Natural killer cell (primary cell): ENCODE measurements around the gene NLRC4. TPM values are rescaled to one million over a fixed set of nuclear protein-coding genes. Genes with fewer than 3 reads are reported as not detected.
"Not testable (repeated sequence)": the region's sequence is repeated elsewhere in the genome, so short reads cannot be mapped to it uniquely, and the experiment has no call there.

Experiments
- ATAC-seq, 3 donors: fragments of 150-1000 bp in 2 of 3; fragments of 200-7000 bp in 1 of 3; cut with Tn5 transposase; 1 replicate in 1 of 3; 2 replicates in 2 of 3; pipeline ENCODE4 v1.10.0; 2021; ENCODE audit warnings: mild to moderate bottlenecking in 2 of 3, moderate library complexity in 2 of 3
- DNase-seq, 2 donors: peaks; one replicate each; pipeline versions ENCODE4 v3.0.0 to v3.0.0-alpha.2; 2013 to 2021; ENCODE audit warnings: mixed read lengths in 1 of 2
- H3K27ac ChIP-seq: one replicate; pipeline ENCODE4 v1.5.1; 2013; ENCODE audit warnings: mild to moderate bottlenecking, low read length
- H3K27me3 ChIP-seq: one replicate; pipeline ENCODE4 v1.6.1; 2013; ENCODE audit warnings: low read length; ENCODE audit not compliant: control insufficient read depth, insufficient read depth
- H3K36me3 ChIP-seq: one replicate; pipeline ENCODE4 v1.6.1; 2013; ENCODE audit warnings: low read length; ENCODE audit not compliant: control insufficient read depth, insufficient read depth
- H3K4me1 ChIP-seq: one replicate; pipeline ENCODE4 v1.6.1; 2013; ENCODE audit warnings: low read length; ENCODE audit not compliant: control insufficient read depth, insufficient read depth
- H3K4me3 ChIP-seq: one replicate; pipeline ENCODE4 v1.5.1; 2013; ENCODE audit warnings: low read length
- H3K9me3 ChIP-seq: one replicate; pipeline ENCODE4 v1.6.1; 2013; ENCODE audit warnings: low read length; ENCODE audit not compliant: control insufficient read depth, insufficient read depth
- H3K27ac Mint-ChIP-seq, 2 donors: one replicate each; pipeline ENCODE4 v1.8.0; 2022; ENCODE audit warnings: mild to moderate bottlenecking in 2 of 2, mixed read lengths in 2 of 2, moderate library complexity in 1 of 2
- H3K27me3 Mint-ChIP-seq, 2 donors: one replicate each; pipeline ENCODE4 v1.8.0; 2022; ENCODE audit warnings: low read depth in 2 of 2, mixed read lengths in 2 of 2
- H3K36me3 Mint-ChIP-seq: one replicate; pipeline ENCODE4 v1.8.0; 2022; ENCODE audit warnings: mixed read lengths
- H3K4me1 Mint-ChIP-seq, 2 donors: one replicate each; pipeline ENCODE4 v1.8.0; 2022; ENCODE audit warnings: mixed read lengths in 2 of 2
- H3K4me3 Mint-ChIP-seq: one replicate; pipeline ENCODE4 v1.8.0; 2022; ENCODE audit warnings: mild to moderate bottlenecking, moderate library complexity, mixed read lengths
- H3K9me3 Mint-ChIP-seq, 2 donors: one replicate each; pipeline ENCODE4 v1.8.0; 2022; ENCODE audit warnings: mixed read lengths in 2 of 2
- WGBS: methylation state at CpG from one replicate; pipeline ENCODE4 v1.1.7; 2013; ENCODE audit warnings: missing lambda C conversion rate; ENCODE audit not compliant: insufficient coverage; 5-methylcytosine and 5-hydroxymethylcytosine counted together
- intact Hi-C: fragments of 100-400 bp; cut with micrococcal nuclease; formaldehyde crosslinking; loops from one replicate; pipeline ENCODE4 v1.14.2; 2022
- total RNA-seq, 4 donors: library from RNA; stranded (reverse); fragments of 120-200 nt in 1 of 4; gene quantifications; one replicate each; pipeline versions ENCODE4 v1.2.3 to v1.2.4, GENCODE V29; 2013 to 2022
- TF ChIP-seq, protein P1 (sequence below): fragments of 200-600 bp; IDR thresholded peaks from one replicate; pipeline ENCODE4 v1.8.0; 2022; ENCODE audit warnings: antibody characterized with exemption

The NLRC4 gene, protein sequence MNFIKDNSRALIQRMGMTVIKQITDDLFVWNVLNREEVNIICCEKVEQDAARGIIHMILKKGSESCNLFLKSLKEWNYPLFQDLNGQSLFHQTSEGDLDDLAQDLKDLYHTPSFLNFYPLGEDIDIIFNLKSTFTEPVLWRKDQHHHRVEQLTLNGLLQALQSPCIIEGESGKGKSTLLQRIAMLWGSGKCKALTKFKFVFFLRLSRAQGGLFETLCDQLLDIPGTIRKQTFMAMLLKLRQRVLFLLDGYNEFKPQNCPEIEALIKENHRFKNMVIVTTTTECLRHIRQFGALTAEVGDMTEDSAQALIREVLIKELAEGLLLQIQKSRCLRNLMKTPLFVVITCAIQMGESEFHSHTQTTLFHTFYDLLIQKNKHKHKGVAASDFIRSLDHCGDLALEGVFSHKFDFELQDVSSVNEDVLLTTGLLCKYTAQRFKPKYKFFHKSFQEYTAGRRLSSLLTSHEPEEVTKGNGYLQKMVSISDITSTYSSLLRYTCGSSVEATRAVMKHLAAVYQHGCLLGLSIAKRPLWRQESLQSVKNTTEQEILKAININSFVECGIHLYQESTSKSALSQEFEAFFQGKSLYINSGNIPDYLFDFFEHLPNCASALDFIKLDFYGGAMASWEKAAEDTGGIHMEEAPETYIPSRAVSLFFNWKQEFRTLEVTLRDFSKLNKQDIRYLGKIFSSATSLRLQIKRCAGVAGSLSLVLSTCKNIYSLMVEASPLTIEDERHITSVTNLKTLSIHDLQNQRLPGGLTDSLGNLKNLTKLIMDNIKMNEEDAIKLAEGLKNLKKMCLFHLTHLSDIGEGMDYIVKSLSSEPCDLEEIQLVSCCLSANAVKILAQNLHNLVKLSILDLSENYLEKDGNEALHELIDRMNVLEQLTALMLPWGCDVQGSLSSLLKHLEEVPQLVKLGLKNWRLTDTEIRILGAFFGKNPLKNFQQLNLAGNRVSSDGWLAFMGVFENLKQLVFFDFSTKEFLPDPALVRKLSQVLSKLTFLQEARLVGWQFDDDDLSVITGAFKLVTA
- under 1 TPM; 0.30 to 0.54 (median 0.36) TPM for total RNA-seq
- total RNA-seq (2013) = 3.0 TPM

DNA sequence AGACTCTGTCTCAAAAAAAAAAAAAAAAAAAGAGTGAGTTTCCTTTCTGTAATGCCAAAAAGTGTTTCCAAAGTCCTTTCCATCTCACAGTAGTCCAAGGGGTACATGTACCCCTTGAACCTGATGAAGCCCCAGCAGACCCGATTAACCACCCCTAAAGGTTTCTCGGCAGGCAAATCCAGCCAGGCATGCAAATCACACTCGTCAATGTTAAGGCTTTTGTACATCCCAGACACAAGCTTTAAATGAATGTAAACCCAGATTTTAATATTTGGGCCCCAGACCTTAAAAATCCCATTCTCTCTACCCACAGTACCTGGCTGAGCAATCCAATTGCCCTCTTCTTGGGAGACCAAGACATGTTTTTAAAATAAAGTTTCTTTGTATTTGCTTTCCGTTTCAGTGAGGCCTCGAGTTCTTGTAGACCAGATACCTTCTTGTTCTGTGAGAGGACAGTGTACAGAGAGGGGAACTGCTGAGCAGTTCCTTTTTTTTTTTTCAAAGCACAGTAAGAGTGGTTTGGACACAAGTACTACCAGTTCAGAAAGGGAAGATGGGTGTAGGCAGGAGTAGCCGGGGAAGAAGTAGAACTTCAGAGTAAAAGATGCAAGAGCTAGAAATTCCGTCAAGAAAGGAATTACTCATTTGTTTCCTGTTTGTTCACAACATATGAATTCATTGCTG, at the start of gene NLRC4:
TSS of gene NLRC4 (minus strand) at position 465 of the 684 bp plus-strand sequence. CDS start 8,111 bp downstream, outside the sequence.
- Histone ChIP-seq H3K4me1 (no peaks in the 10 kb centered on the region), H3K36me3 (no peaks in the 10 kb centered on the region), H3K9me3 (no peaks in the 10 kb centered on the region), H3K27me3 (no peaks in the 10 kb centered on the region), H3K4me3 (peak within 1 kb of the TSS; percentile 8), H3K27ac (peak within 1 kb of the TSS; percentile 2)
- intact Hi-C loops = no loop called here
- H3K4me3 Mint-ChIP-seq = no peak within 1 kb of the TSS
- H3K4me1 Mint-ChIP-seq = no peaks in the 10 kb centered on the region
- DNase-seq (peak in 1 of 2 donors; percentile 7), ATAC-seq (peak; percentile 29 to 82 (median 45))
- 38% methylated on average over 7 of the region's 7 CpGs for WGBS
- H3K36me3 Mint-ChIP-seq = no peaks in the 10 kb centered on the region
- TF ChIP-seq, protein P1, sequence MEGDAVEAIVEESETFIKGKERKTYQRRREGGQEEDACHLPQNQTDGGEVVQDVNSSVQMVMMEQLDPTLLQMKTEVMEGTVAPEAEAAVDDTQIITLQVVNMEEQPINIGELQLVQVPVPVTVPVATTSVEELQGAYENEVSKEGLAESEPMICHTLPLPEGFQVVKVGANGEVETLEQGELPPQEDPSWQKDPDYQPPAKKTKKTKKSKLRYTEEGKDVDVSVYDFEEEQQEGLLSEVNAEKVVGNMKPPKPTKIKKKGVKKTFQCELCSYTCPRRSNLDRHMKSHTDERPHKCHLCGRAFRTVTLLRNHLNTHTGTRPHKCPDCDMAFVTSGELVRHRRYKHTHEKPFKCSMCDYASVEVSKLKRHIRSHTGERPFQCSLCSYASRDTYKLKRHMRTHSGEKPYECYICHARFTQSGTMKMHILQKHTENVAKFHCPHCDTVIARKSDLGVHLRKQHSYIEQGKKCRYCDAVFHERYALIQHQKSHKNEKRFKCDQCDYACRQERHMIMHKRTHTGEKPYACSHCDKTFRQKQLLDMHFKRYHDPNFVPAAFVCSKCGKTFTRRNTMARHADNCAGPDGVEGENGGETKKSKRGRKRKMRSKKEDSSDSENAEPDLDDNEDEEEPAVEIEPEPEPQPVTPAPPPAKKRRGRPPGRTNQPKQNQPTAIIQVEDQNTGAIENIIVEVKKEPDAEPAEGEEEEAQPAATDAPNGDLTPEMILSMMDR = no peak
- H3K9me3 Mint-ChIP-seq = no peaks in the 10 kb centered on the region
- H3K27me3 Mint-ChIP-seq = peaks cover 0 to 4% of the 10 kb centered on the region in 2 donors
- H3K27ac Mint-ChIP-seq = no peak within 1 kb of the TSS

DNA sequence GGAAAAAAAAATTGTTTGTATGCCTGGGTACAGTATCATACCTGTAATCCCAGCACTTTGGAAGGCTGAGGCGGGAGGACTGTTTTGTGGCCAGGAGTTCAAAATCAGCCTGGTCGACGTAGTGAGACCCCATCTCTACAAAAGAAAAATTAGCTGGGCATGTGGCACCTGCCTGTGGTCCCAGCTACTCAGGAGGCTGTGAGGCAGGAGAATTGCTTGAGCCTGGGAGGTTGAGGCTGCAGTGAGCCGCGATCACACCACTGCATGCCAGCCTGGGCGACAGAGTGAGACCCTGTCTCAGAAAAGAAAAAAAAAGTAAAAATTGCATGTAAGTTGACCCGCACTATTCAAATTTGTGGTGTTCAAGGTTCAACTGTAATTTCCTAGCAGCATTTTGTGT, 45.9 kb upstream of the NLRC4 start:
- Mint-ChIP-seq H3K9me3 (no peaks in the 10 kb centered on the region), H3K4me3 (no peak overlapping the region), H3K4me1 (no peaks in the 10 kb centered on the region), H3K36me3 (no peaks in the 10 kb centered on the region), H3K27me3 (no peaks in the 10 kb centered on the region), H3K27ac (no peak overlapping the region)
- Histone ChIP-seq H3K9me3 (no peaks in the 10 kb centered on the region), H3K36me3 (peaks cover 14% of the 10 kb centered on the region), H3K27ac (no peak overlapping the region), H3K27me3 (no peaks in the 10 kb centered on the region), H3K4me1 (no peaks in the 10 kb centered on the region), H3K4me3 (no peak overlapping the region)
- intact Hi-C loops = no loop called here
- DNase-seq (no peak), ATAC-seq (no peak)
- TF ChIP-seq, protein P1 = no peak
- 97% methylated on average over 7 of the region's 7 CpGs for WGBS

DNA sequence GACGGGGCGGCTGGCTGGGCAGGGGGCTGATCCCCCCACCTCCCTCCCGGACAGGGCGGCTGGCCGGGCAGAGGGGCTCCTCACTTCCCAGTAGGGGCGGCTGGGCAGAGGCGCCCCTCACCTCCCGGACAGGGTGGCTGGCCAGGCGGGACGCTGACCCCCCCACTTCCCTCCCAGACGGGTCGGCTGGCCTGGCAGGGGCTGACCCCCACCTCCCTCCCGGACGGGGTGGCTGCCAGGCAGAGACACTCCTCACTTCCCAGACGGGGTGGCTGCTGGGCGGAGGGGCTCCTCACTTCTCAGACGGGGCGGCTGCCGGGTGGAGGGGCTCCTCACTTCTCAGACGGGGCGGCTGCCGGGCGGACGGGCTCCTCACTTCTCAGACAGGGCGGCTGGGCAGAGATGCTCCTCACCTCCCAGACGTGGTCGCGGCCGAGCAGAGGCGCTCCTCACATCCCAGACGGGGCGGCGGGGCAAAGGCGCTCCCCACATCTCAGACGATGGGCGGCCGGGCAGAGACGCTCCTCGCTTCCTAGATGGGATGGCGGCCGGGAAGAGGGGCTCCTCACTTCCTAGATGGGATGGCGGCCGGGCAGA, 29.4 kb upstream of the NLRC4 start:
- H3K27ac Mint-ChIP-seq, H3K27me3 Mint-ChIP-seq, H3K9me3 Mint-ChIP-seq, intact Hi-C loops, H3K4me3 Mint-ChIP-seq, ATAC-seq, H3K4me3 ChIP-seq, H3K36me3 Mint-ChIP-seq, H3K4me1 Mint-ChIP-seq, H3K9me3 ChIP-seq, DNase-seq, H3K27ac ChIP-seq, H3K27me3 ChIP-seq, H3K4me1 ChIP-seq: not testable (repeated sequence)
- 98% methylated on average over 28 of the region's 43 CpGs for WGBS
- H3K36me3 ChIP-seq = peaks cover 26% of the 10 kb centered on the region

DNA sequence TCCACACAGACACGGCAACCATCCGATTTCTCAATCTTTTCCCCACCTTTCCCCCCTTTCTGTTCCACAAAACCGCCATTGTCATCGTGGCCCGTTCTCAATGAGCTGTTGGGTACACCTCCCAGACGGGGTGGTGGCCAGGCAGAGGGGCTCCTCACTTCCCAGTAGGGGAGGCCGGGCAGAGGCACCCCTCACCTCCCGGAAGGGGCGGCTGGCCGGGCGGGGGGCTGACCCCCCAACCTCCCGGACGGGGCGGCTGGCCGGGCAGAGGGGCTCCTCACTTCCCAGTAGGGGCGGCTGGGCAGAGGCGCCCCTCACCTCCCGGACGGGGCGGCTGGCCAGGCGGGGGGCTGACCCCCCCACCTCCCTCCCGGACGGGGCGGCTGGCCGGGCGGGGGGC, 28.8 kb upstream of the NLRC4 start:
- H3K4me1 Mint-ChIP-seq, H3K4me3 ChIP-seq, H3K27ac ChIP-seq, H3K4me1 ChIP-seq, H3K36me3 Mint-ChIP-seq, H3K4me3 Mint-ChIP-seq, DNase-seq, H3K27ac Mint-ChIP-seq, H3K27me3 Mint-ChIP-seq, H3K27me3 ChIP-seq, ATAC-seq, H3K9me3 ChIP-seq, H3K9me3 Mint-ChIP-seq, intact Hi-C loops: not testable (repeated sequence)
- peaks cover 24% of the 10 kb centered on the region for H3K36me3 ChIP-seq
- WGBS = 98% methylated on average over 10 of the region's 26 CpGs
